Measurements from ENCODE around the gene TSC22D2. TPM values are rescaled to one million over a fixed set of nuclear protein-coding genes. Genes with fewer than 3 reads are reported as not detected.

Gene TSC22D2
- total RNA-seq, 6 experiments from 2014 or later = 10.3 to 30.4 (median 13.2) TPM

- Histone ChIP-seq H3K27ac (peak overlapping the region; percentile 77 to 88 (median 80)), H3K4me1 (peaks cover 0 to 15% (median 4%) of the 10 kb centered on the region in 4 donors), H3K4me3 (peak overlapping the region in 2 of 3 donors; percentile 8 to 32), H3K36me3 (no peaks in the 10 kb centered on the region), H3K9me3 (no peaks in the 10 kb centered on the region), H3K27me3 (no peaks in the 10 kb centered on the region)
- peak in 1 of 3 donors; percentile 59 for DNase-seq
- intact Hi-C loops (cut with DNase I) = no loop called here
- WGBS (ENCODE audit: insufficient coverage, low coverage, low lambda C conversion rate, missing lambda C conversion rate) = 14% methylated on average over 6 of the region's 6 CpGs
- no peak for TF ChIP-seq CTCF (IDR thresholded peaks at IDR 0.05)
- peak; percentile 91 for TF ChIP-seq POLR2A (IDR thresholded peaks at IDR 0.05)
- ATAC-seq = peak; percentile 74 to 89 (median 86)
These were observed 36.3 kb upstream of the TSC22D2 start for GRCh38 chr3:150371741-150372254.

- peak overlapping the region; percentile 58 to 80 (median 77) for H3K27ac ChIP-seq
- TF ChIP-seq POLR2A (IDR thresholded peaks at IDR 0.05) = no peak
- no peak for TF ChIP-seq CTCF (IDR thresholded peaks at IDR 0.05)
- H3K27me3 ChIP-seq = no peaks in the 10 kb centered on the region
- ATAC-seq = peak in 1 of 4 donors; percentile 3
- H3K4me3 ChIP-seq = no peak overlapping the region
- intact Hi-C loops (cut with DNase I) = no loop called here
- WGBS (ENCODE audit: insufficient coverage, low coverage, low lambda C conversion rate, missing lambda C conversion rate) = 72% methylated on average over 2 of the region's 2 CpGs
- peaks cover 0 to 19% (median 4%) of the 10 kb centered on the region in 4 donors for H3K4me1 ChIP-seq
- no peak for DNase-seq
- no peaks in the 10 kb centered on the region for H3K9me3 ChIP-seq
- H3K36me3 ChIP-seq = no peaks in the 10 kb centered on the region
These were observed 35.8 kb upstream of the TSC22D2 start for GRCh38 chr3:150372320-150372719.

GRCh38 chr3:150372722-150373121 is 35.4 kb upstream of the TSC22D2 start:
- Histone ChIP-seq H3K27ac (peak overlapping the region; percentile 58 to 80 (median 77)), H3K4me3 (no peak overlapping the region), H3K36me3 (no peaks in the 10 kb centered on the region), H3K9me3 (no peaks in the 10 kb centered on the region), H3K27me3 (no peaks in the 10 kb centered on the region), H3K4me1 (peaks cover 0 to 19% (median 4%) of the 10 kb centered on the region in 4 donors)
- ATAC-seq = peak in 1 of 4 donors; percentile 53
- WGBS (ENCODE audit: insufficient coverage, low coverage, low lambda C conversion rate, missing lambda C conversion rate) = 30% methylated on average over 1 of the region's 1 CpG
- TF ChIP-seq CTCF (IDR thresholded peaks at IDR 0.05) (peak in 2 of 4 donors; percentile 16 to 40), POLR2A (IDR thresholded peaks at IDR 0.05) (no peak)
- no peak for DNase-seq
- intact Hi-C loops (cut with DNase I) = no loop called here

GRCh38 chr3:150373234-150373875 is 34.7 kb upstream of the TSC22D2 start:
- Histone ChIP-seq H3K27ac (peak overlapping the region in 1 of 3 donors; percentile 58), H3K4me3 (no peak overlapping the region), H3K9me3 (no peaks in the 10 kb centered on the region), H3K36me3 (no peaks in the 10 kb centered on the region), H3K27me3 (no peaks in the 10 kb centered on the region), H3K4me1 (peaks cover 0 to 19% (median 4%) of the 10 kb centered on the region in 4 donors)
- 68% methylated on average over 4 of the region's 4 CpGs for WGBS (ENCODE audit: insufficient coverage, low coverage, low lambda C conversion rate, missing lambda C conversion rate)
- TF ChIP-seq POLR2A (IDR thresholded peaks at IDR 0.05) (no peak), CTCF (IDR thresholded peaks at IDR 0.05) (no peak)
- no peak for ATAC-seq
- DNase-seq = no peak
- intact Hi-C loops (cut with DNase I) = no loop called here

Measured in right lobe of liver (tissue), 6 donors.